ENCODE measurements around the gene IRF8.

IRF8 gene

GRCh38 chr16:85898521-85899442, at the start of gene IRF8:
IRF8 (plus strand) TSS chr16:85899162; CDS start chr16:85903016, 3,854 bp downstream.
- Histone ChIP-seq H3K4me1 (ENCODE audit: control insufficient read depth, low read length) (peaks cover 60% of the 10 kb centered on the region), H3K9me3 (ENCODE audit: control insufficient read depth, insufficient read depth, low read length) (no peaks in the 10 kb centered on the region), H3K79me2 (ENCODE audit: control insufficient read depth, low read length) (peaks cover 64% of the 10 kb centered on the region), H3K27me3 (ENCODE audit: control insufficient read depth, low read length) (no peaks in the 10 kb centered on the region), H3K36me3 (ENCODE audit: control insufficient read depth, low read length) (peaks cover 53% of the 10 kb centered on the region), H3K9me2 (replicated peaks; ENCODE audit: control insufficient read depth, low read length) (no peaks in the 10 kb centered on the region), H3K4me3 (ENCODE audit: low read length) (peak within 1 kb of the TSS; percentile 89), H3K4me2 (ENCODE audit: low read length) (peak within 1 kb of the TSS; percentile 90), H4K20me1 (ENCODE audit: control insufficient read depth, insufficient read depth, low read depth, low read length) (peaks cover 21% of the 10 kb centered on the region), H3F3A (ENCODE audit: control insufficient read depth, insufficient read depth) (peaks cover 47% of the 10 kb centered on the region), H3K27ac (ENCODE audit: low read depth, low read length) (peak within 1 kb of the TSS; percentile 94)
- no peak for TF ChIP-seq EZH2phosphoT487 (IDR thresholded peaks at IDR 0.05; ENCODE audit: borderline replicate concordance, low read length)
- TF ChIP-seq CTCF (IDR thresholded peaks at IDR 0.05; ENCODE audit: low read depth, low read length, poor library complexity, severe bottlenecking) = no peak

DNA sequence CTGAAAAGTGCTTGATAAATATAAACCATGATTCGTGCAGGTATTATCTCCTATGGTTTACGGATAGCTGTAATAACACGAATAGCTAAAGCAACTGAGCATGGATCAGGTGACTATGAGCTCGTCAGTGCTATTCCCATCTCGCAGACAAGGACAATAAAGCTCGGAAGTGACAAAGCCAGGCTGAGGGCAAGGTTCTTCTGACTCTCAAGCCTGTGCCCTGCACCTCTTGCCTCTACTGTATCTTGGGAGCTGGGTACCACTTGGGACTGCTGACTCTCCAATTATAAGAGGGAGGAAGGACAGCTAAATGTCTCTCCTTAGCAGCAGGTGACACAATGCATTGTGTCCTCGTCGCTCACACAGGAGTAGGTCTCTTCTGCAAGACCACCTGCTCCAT, 49.6 kb upstream of the IRF8 start:
- TF ChIP-seq CTCF (IDR thresholded peaks at IDR 0.05; ENCODE audit: low read depth, low read length, poor library complexity, severe bottlenecking) = no peak

GRCh38 chr16:85850344-85850880, 48.5 kb upstream of the IRF8 start:
- peaks cover 29% of the 10 kb centered on the region for H3K4me1 ChIP-seq (ENCODE audit: control insufficient read depth, low read length)
- no peaks in the 10 kb centered on the region for H3K27me3 ChIP-seq (ENCODE audit: control insufficient read depth, low read length)
- TF ChIP-seq CTCF (IDR thresholded peaks at IDR 0.05; ENCODE audit: low read depth, low read length, poor library complexity, severe bottlenecking) (no peak), EZH2phosphoT487 (IDR thresholded peaks at IDR 0.05; ENCODE audit: borderline replicate concordance, low read length) (no peak)

More for the DNA sequence above, 49.6 kb upstream of the IRF8 start:
- no peaks in the 10 kb centered on the region for H3K27me3 ChIP-seq (ENCODE audit: control insufficient read depth, low read length)
- no peak overlapping the region for H3K4me2 ChIP-seq (ENCODE audit: low read length)
- H3K4me1 ChIP-seq (ENCODE audit: control insufficient read depth, low read length) = peaks cover 24% of the 10 kb centered on the region
- H3K27ac ChIP-seq (ENCODE audit: low read depth, low read length) = no peak overlapping the region
- no peaks in the 10 kb centered on the region for H3K36me3 ChIP-seq (ENCODE audit: control insufficient read depth, low read length)
- H3F3A ChIP-seq (ENCODE audit: control insufficient read depth, insufficient read depth) = no peaks in the 10 kb centered on the region
- H3K4me3 ChIP-seq (ENCODE audit: low read length) = no peak overlapping the region
- no peaks in the 10 kb centered on the region for H4K20me1 ChIP-seq (ENCODE audit: control insufficient read depth, insufficient read depth, low read depth, low read length)
- no peaks in the 10 kb centered on the region for H3K79me2 ChIP-seq (ENCODE audit: control insufficient read depth, low read length)
- no peaks in the 10 kb centered on the region for H3K9me2 ChIP-seq (replicated peaks; ENCODE audit: control insufficient read depth, low read length)
- no peaks in the 10 kb centered on the region for H3K9me3 ChIP-seq (ENCODE audit: control insufficient read depth, insufficient read depth, low read length)

More at GRCh38 chr16:85850344-85850880, 48.5 kb upstream of the IRF8 start:
- H3K4me3 ChIP-seq (ENCODE audit: low read length) = no peak overlapping the region
- no peaks in the 10 kb centered on the region for H4K20me1 ChIP-seq (ENCODE audit: control insufficient read depth, insufficient read depth, low read depth, low read length)
- no peaks in the 10 kb centered on the region for H3K9me2 ChIP-seq (replicated peaks; ENCODE audit: control insufficient read depth, low read length)
- H3K4me2 ChIP-seq (ENCODE audit: low read length) = no peak overlapping the region
- H3K27ac ChIP-seq (ENCODE audit: low read depth, low read length) = no peak overlapping the region
- no peaks in the 10 kb centered on the region for H3F3A ChIP-seq (ENCODE audit: control insufficient read depth, insufficient read depth)
- no peaks in the 10 kb centered on the region for H3K79me2 ChIP-seq (ENCODE audit: control insufficient read depth, low read length)
- H3K36me3 ChIP-seq (ENCODE audit: control insufficient read depth, low read length) = no peaks in the 10 kb centered on the region
- peaks cover 3% of the 10 kb centered on the region; the same call in 1 of the 2 replicates for H3K9me3 ChIP-seq (ENCODE audit: control insufficient read depth, insufficient read depth, low read length)

Data from DOHH2 (cell line).